NT2/D1 (cell line): ENCODE measurements around the gene CCDC137.

Source experiments
- SUZ12 ChIP-seq: IDR thresholded peaks from 2 replicates; pipeline ENCODE4 v1.6.1; 2011; ENCODE audit not compliant: insufficient read length, insufficient read depth; ENCODE audit errors: extremely low read depth
- YY1 ChIP-seq: IDR thresholded peaks from 2 replicates; pipeline ENCODE4 v1.6.1; 2011; ENCODE audit not compliant: insufficient read length, insufficient read depth
- ZNF274 ChIP-seq: IDR thresholded peaks from 2 replicates; pipeline ENCODE4 v1.6.1; 2011; ENCODE audit warnings: mild to moderate bottlenecking, low read depth, low read length

DNA sequence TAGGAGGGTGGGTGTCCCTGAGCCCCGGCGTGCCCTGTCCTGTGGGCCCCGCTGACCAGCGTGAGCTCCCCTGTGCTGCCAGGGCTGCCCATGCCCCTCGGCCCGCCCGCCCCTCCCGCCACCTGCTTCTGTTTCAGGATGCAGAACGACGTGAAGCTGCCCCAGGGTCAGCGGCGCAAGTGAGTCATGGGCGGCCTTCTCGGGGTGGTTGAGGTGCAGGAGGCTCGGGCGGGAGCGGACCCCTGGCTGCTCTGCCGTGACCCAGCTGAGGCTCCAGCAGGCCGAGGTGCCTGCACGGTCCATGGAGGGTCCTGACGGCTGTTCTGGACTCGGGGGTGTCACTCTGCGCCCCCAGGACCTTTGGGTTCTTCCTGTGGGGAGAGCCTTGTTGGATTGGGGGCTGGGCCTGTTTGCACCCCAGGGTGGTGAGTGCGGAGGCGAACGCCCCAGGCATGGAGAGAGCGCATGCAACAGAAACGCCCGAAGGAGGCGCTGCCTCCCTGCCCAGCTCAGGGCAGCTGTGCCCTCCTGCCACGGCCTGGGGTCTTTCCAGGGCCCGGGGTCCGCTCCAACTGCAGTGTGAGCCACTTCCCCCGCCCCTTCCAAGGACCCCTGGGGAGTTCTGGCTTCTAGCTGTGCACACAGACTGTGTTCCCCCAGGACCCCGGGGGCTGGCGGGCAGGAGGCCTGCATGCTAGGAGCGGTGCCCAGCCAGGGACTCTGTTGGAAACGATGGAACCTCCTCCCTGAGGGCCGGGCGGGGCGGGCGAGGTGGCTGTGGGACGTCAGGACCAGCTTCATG, 49.5 kb downstream of the CCDC137 start:
- TF ChIP-seq YY1 = no peak
- no peak for TF ChIP-seq ZNF274
- no peak for TF ChIP-seq SUZ12
